Osteoblast (primary cell): ENCODE data around the gene H1-8. TPM values are rescaled to one million over a fixed set of nuclear protein-coding genes. Genes with fewer than 3 reads are reported as not detected.

Experiments used
- DNase-seq: peaks from one replicate; pipeline ENCODE4 v3.0.0; 2011; ENCODE audit warnings: low spot score, mixed read lengths; ENCODE audit not compliant: insufficient read length; ENCODE audit errors: missing footprints
- H2AFZ ChIP-seq: 2 replicates; pipeline ENCODE4 v1.6.0; 2011; ENCODE audit warnings: mild to moderate bottlenecking, low read length
- H3K27ac ChIP-seq: 2 replicates; pipeline ENCODE4 v1.5.1; 2011; ENCODE audit warnings: mild to moderate bottlenecking, low read depth, low read length, moderate library complexity
- H3K27me3 ChIP-seq: 2 replicates; pipeline ENCODE4 v1.6.0; 2012; ENCODE audit warnings: mild to moderate bottlenecking, control low read depth, inconsistent platforms, low read length, moderate library complexity; ENCODE audit not compliant: insufficient read depth
- H3K36me3 ChIP-seq: 2 replicates; pipeline ENCODE4 v1.5.1; 2011; ENCODE audit warnings: mild to moderate bottlenecking, low read length, control low read depth, moderate library complexity; ENCODE audit not compliant: insufficient read depth
- H3K4me1 ChIP-seq: 2 replicates; pipeline ENCODE4 v1.5.1; 2011; ENCODE audit warnings: mild to moderate bottlenecking, low read length, control low read depth, moderate library complexity; ENCODE audit not compliant: insufficient read depth
- H3K4me2 ChIP-seq: 2 replicates; pipeline ENCODE4 v1.6.0; 2011; ENCODE audit warnings: mild to moderate bottlenecking, low read length; ENCODE audit not compliant: insufficient read depth
- H3K4me3 ChIP-seq: fragments of 200-600 bp; sonication (generic); 3 replicates; pipeline ENCODE4 v1.5.1; 2012; ENCODE audit warnings: mild to moderate bottlenecking, low read length, inconsistent platforms; ENCODE audit not compliant: insufficient read depth
- H3K79me2 ChIP-seq: 2 replicates; pipeline ENCODE4 v1.6.0; 2012; ENCODE audit warnings: mild to moderate bottlenecking, low read length, control low read depth, inconsistent platforms; ENCODE audit not compliant: insufficient read depth
- H3K9me3 ChIP-seq: 2 replicates; pipeline ENCODE4 v1.5.1; 2011; ENCODE audit warnings: low read depth, low read length, control low read depth
- H4K20me1 ChIP-seq: 2 replicates; pipeline ENCODE4 v1.6.0; 2012; ENCODE audit warnings: mild to moderate bottlenecking, low read length, control low read depth; ENCODE audit not compliant: insufficient read depth
- CTCF ChIP-seq: IDR thresholded peaks from 2 replicates; pipeline ENCODE4 v1.5.1; 2011; ENCODE audit warnings: mild to moderate bottlenecking, low read depth, low read length, moderate library complexity; ENCODE audit errors: extremely low read depth
- total RNA-seq: library from RNA; depleted of rRNA; stranded (reverse); fragments of >200 nt; gene quantifications from 2 replicates; pipeline ENCODE4 v1.2.3, GENCODE V29; 2012

H1-8 gene
- total RNA-seq, 1 donor: not detected

- H3K36me3 ChIP-seq: peaks cover 5% of the 10 kb centered on the region
- H3K4me3 ChIP-seq: no peak overlapping the region
- DNase-seq: no peak
- no peaks in the 10 kb centered on the region for H3K9me3 ChIP-seq
- H3K79me2 ChIP-seq: no peaks in the 10 kb centered on the region
- no peak overlapping the region for H3K27ac ChIP-seq
- H3K4me1 ChIP-seq: peaks cover 7% of the 10 kb centered on the region
- H2AFZ ChIP-seq: no peak overlapping the region
- no peak overlapping the region for H3K4me2 ChIP-seq
- TF ChIP-seq CTCF: no peak
- H3K27me3 ChIP-seq: no peaks in the 10 kb centered on the region
- H4K20me1 ChIP-seq: no peaks in the 10 kb centered on the region
These were observed 22.0 kb upstream of the H1-8 start for GRCh38 chr3:129520960-129521359.

DNA sequence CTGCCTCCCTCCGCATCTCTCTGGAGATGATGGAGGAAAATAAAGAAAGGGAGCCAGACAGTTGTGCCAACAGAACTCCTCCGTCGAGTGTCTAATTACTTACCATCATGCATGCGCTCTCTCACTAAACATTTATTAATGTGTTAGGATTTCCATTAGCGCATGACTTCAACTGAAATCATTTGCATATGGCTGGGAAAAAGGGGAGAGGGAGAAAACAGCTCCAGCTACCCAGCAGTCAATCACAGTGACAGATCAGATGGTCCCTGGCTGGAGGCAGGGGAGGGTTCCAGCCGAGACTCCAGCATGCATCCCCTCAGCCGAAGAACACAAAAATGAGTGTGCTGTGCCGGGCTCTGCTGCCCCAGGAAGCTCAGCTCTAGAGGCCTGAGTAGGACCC lies 21.4 kb upstream of the H1-8 start:
- Histone ChIP-seq H3K36me3 (peaks cover 5% of the 10 kb centered on the region), H3K4me1 (peaks cover 7% of the 10 kb centered on the region), H3K4me2 (no peak overlapping the region), H3K27me3 (no peaks in the 10 kb centered on the region), H3K4me3 (no peak overlapping the region), H2AFZ (no peak overlapping the region), H3K27ac (no peak overlapping the region), H4K20me1 (no peaks in the 10 kb centered on the region), H3K79me2 (no peaks in the 10 kb centered on the region), H3K9me3 (no peaks in the 10 kb centered on the region)
- no peak for TF ChIP-seq CTCF
- DNase-seq: no peak

DNA sequence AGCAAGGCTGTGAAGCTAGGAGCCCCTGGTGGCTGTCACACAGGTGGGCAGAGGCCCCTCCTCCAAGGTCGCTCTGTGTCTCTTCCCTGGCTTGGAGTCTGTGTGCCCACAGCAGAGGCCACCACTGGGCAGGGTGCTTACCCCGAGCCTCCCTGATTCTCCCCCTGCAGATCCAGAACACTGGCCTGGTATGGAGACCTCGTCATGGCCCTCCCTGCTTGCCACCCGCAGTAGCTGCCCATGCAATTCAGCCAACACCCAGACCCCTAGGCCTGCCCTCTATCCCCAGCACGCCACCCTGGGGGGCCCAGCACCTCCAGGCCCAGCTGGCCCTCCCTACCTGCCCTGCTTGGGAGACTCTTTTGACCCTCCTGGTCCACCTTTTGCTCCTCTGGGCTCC lies 20.0 kb upstream of the H1-8 start:
- Histone ChIP-seq H3K4me2 (no peak overlapping the region), H2AFZ (no peak overlapping the region), H4K20me1 (no peaks in the 10 kb centered on the region), H3K4me1 (peaks cover 7% of the 10 kb centered on the region), H3K27me3 (no peaks in the 10 kb centered on the region), H3K27ac (no peak overlapping the region), H3K9me3 (no peaks in the 10 kb centered on the region), H3K4me3 (no peak overlapping the region), H3K36me3 (peaks cover 5% of the 10 kb centered on the region), H3K79me2 (no peaks in the 10 kb centered on the region)
- TF ChIP-seq CTCF: no peak
- DNase-seq: no peak

- H3K4me2 ChIP-seq: no peak overlapping the region
- TF ChIP-seq CTCF: no peak
- H3K36me3 ChIP-seq: peaks cover 5% of the 10 kb centered on the region
- no peaks in the 10 kb centered on the region for H3K9me3 ChIP-seq
- H3K4me3 ChIP-seq: no peak overlapping the region
- no peak overlapping the region for H2AFZ ChIP-seq
- H3K79me2 ChIP-seq: no peaks in the 10 kb centered on the region
- no peak for DNase-seq
- H3K4me1 ChIP-seq: peaks cover 7% of the 10 kb centered on the region
- no peaks in the 10 kb centered on the region for H4K20me1 ChIP-seq
- H3K27ac ChIP-seq: no peak overlapping the region
- H3K27me3 ChIP-seq: no peaks in the 10 kb centered on the region
These were observed 18.9 kb upstream of the H1-8 start for GRCh38 chr3:129524081-129524480.
